PC-3 (cell line): Measurements from ENCODE around the gene FICD. TPM values are rescaled to one million over a fixed set of nuclear protein-coding genes. Genes with fewer than 3 reads are reported as not detected.

ENCODE experiments used
- ATAC-seq: fragments of 200-7000 bp; cut with Tn5 transposase; 2 replicates; pipeline ENCODE4 v1.9.1; 2020; ENCODE audit warnings: mild to moderate bottlenecking, moderate library complexity
- BruUV-seq: library from RNA; stranded (reverse); fragments of 400-500 nt; replicated peaks from 2 replicates; lab custom pipeline; 2021; lab: Mats Ljungman, UMichigan
- CTCF ChIA-PET: fragments of 300-600 bp; sonication (Branson Sonifier 250); formaldehyde crosslinking; loops from one replicate; lab custom pipeline; 2022; ENCODE audit warnings: antibody characterized with exemption; lab: Charles Lee
- POLR2A ChIA-PET: fragments of 300-600 bp; sonication (Branson Sonifier 250); formaldehyde crosslinking; loops from one replicate; lab custom pipeline; 2022; ENCODE audit warnings: antibody characterized with exemption; ENCODE audit not compliant: unreplicated experiment; lab: Charles Lee
- DNase-seq: peaks from one replicate; pipeline ENCODE4 v3.0.0-alpha.2; 2015
- H2AFZ ChIP-seq: fragments of 300-600 bp; sonication (generic); 2 replicates; pipeline ENCODE4 v1.6.0; 2016; ENCODE audit warnings: antibody characterized with exemption, low read length
- H3F3A ChIP-seq: fragments of 300-600 bp; sonication (generic); one replicate; pipeline ENCODE4 v1.6.0; 2017; ENCODE audit warnings: antibody characterized with exemption, low read length, control low read depth, mild to moderate bottlenecking; ENCODE audit not compliant: unreplicated experiment
- H3K27ac ChIP-seq: fragments of 300-600 bp; sonication (generic); 2 replicates; pipeline ENCODE4 v1.5.1; 2016; ENCODE audit warnings: mild to moderate bottlenecking, low read length
- H3K27me3 ChIP-seq: fragments of 300-600 bp; sonication (generic); 2 replicates; pipeline ENCODE4 v1.6.1; 2016; ENCODE audit warnings: low read length, mixed read lengths
- H3K36me3 ChIP-seq: fragments of 300-600 bp; sonication (generic); 2 replicates; pipeline ENCODE4 v1.6.1; 2016; ENCODE audit warnings: low read depth, mixed run types, low read length, mixed read lengths
- H3K4me1 ChIP-seq: fragments of 300-600 bp; sonication (generic); 2 replicates; pipeline ENCODE4 v1.5.1; 2016; ENCODE audit warnings: low read length; ENCODE audit not compliant: insufficient read depth
- H3K4me2 ChIP-seq: fragments of 300-600 bp; sonication (generic); 2 replicates; pipeline ENCODE4 v1.6.0; 2016; ENCODE audit warnings: low read length
- H3K4me3 ChIP-seq: fragments of 300-600 bp; sonication (generic); 2 replicates; pipeline ENCODE4 v1.5.1; 2016; ENCODE audit warnings: mild to moderate bottlenecking, low read length, mixed read lengths
- H3K79me2 ChIP-seq: fragments of 300-600 bp; sonication (generic); 2 replicates; pipeline ENCODE4 v1.6.1; 2017; ENCODE audit warnings: low read length, mixed read lengths
- H3K9ac ChIP-seq: fragments of 300-600 bp; sonication (generic); 2 replicates; pipeline ENCODE4 v1.6.0; 2016; ENCODE audit warnings: mild to moderate bottlenecking, low read length
- H3K9me2 ChIP-seq: fragments of 300-600 bp; sonication (generic); replicated peaks from 2 replicates; pipeline ENCODE4 v1.6.1; 2016; ENCODE audit warnings: mixed run types, low read length, mixed read lengths
- H3K9me3 ChIP-seq: fragments of 300-600 bp; sonication (generic); 2 replicates; pipeline ENCODE4 v1.6.1; 2016; ENCODE audit warnings: low read length, mixed read lengths
- H4K20me1 ChIP-seq: fragments of 300-600 bp; sonication (generic); 2 replicates; pipeline ENCODE4 v1.6.1; 2016; ENCODE audit warnings: low read length, mixed read lengths
- CTCF ChIP-seq: fragments of 300-600 bp; sonication (generic); conservative IDR thresholded peaks from 2 replicates; pipeline ENCODE4 v1.5.1; 2017; ENCODE audit warnings: antibody characterized with exemption, low read depth, mild to moderate bottlenecking, low read length
- EZH2 ChIP-seq: fragments of 300-600 bp; sonication (generic); IDR thresholded peaks from one replicate; pipeline ENCODE4 v1.6.1; 2017; ENCODE audit warnings: antibody characterized with exemption, mild to moderate bottlenecking, low read length; ENCODE audit not compliant: unreplicated experiment
- EZH2phosphoT487 ChIP-seq: fragments of 300-600 bp; sonication (generic); IDR thresholded peaks from 2 replicates; pipeline ENCODE4 v1.6.1; 2018; ENCODE audit warnings: mild to moderate bottlenecking, antibody characterized with exemption, low read length, borderline replicate concordance
- intact Hi-C: fragments of 100-400 bp; cut with micrococcal nuclease; formaldehyde crosslinking; loops from 2 replicates; pipeline ENCODE4 v1.9.0; 2023
- total RNA-seq: library from RNA; depleted of rRNA; stranded (reverse); fragments of >200 nt; gene quantifications from 2 replicates; pipeline ENCODE4 v1.2.3, GENCODE V29; 2014

FICD gene
- total RNA-seq, 1 experiment from 2014 or later: 6.4 TPM

GRCh38 chr12:108559748-108560147, 44.7 kb downstream of the FICD start:
- no peaks in the 10 kb centered on the region for H3K27me3 ChIP-seq
- H3K9me3 ChIP-seq: no peaks in the 10 kb centered on the region
- ATAC-seq: no peak
- no peak overlapping the region for H2AFZ ChIP-seq
- POLR2A ChIA-PET: no interaction called here
- H3K79me2 ChIP-seq: peaks cover 86% of the 10 kb centered on the region
- peaks cover 31% of the 10 kb centered on the region for H4K20me1 ChIP-seq
- DNase-seq: no peak
- TF ChIP-seq CTCF (peak; percentile 29; the same call in 1 of the 2 replicates), EZH2phosphoT487 (no peak)
- peak overlapping the region; percentile 90 for H3K4me3 ChIP-seq
- peaks cover 25% of the 10 kb centered on the region for H3K4me1 ChIP-seq
- H3F3A ChIP-seq: no peaks in the 10 kb centered on the region
- peak overlapping the region; percentile 96 for H3K9ac ChIP-seq
- CTCF ChIA-PET: no interaction called here
- H3K4me2 ChIP-seq: peak overlapping the region; percentile 92
- intact Hi-C loops: loop anchor here (5.0 kb wide), 3 partner anchors 73 to 298 kb away; partner anchors contain the start of genes SELPLG and SSH1
- no peaks in the 10 kb centered on the region for H3K9me2 ChIP-seq
- H3K27ac ChIP-seq: no peak overlapping the region
- H3K36me3 ChIP-seq: peaks cover 28% of the 10 kb centered on the region
- BruUV-seq: no TSS peak

- peaks cover 31% of the 10 kb centered on the region for H4K20me1 ChIP-seq
- CTCF ChIA-PET: no interaction called here
- H3K9me2 ChIP-seq: no peaks in the 10 kb centered on the region
- DNase-seq (no peak), ATAC-seq (no peak)
- H3F3A ChIP-seq: peaks cover 2% of the 10 kb centered on the region
- peak overlapping the region; percentile 92 for H3K4me2 ChIP-seq
- peak overlapping the region; percentile 96 for H3K9ac ChIP-seq
- 0 out of 2 replicates have a peak overlapping the region, but pooled peaks have one; percentile 74 for H3K27ac ChIP-seq
- H3K9me3 ChIP-seq: no peaks in the 10 kb centered on the region
- H3K79me2 ChIP-seq: peaks cover 85% of the 10 kb centered on the region
- peak overlapping the region; percentile 90 for H3K4me3 ChIP-seq
- H3K27me3 ChIP-seq: no peaks in the 10 kb centered on the region
- no TSS peak for BruUV-seq
- intact Hi-C loops: loop anchor here (5.0 kb wide), 3 partner anchors 72 to 297 kb away; partner anchors contain the start of genes SELPLG and SSH1
- H3K4me1 ChIP-seq: peaks cover 26% of the 10 kb centered on the region
- peaks cover 33% of the 10 kb centered on the region for H3K36me3 ChIP-seq
- peak overlapping the region; percentile 91; the same call in 1 of the 2 replicates for H2AFZ ChIP-seq
- TF ChIP-seq EZH2 (no peak), EZH2phosphoT487 (no peak), CTCF (no peak)
- POLR2A ChIA-PET: no interaction called here
These were observed 45.2 kb downstream of the FICD start for GRCh38 chr12:108560321-108560721.
